Measurements from ENCODE around the gene TP53. TPM values are rescaled to one million over a fixed set of nuclear protein-coding genes. Genes with fewer than 3 reads are reported as not detected.

The TP53 gene
- total and polyA plus RNA-seq, 8 donors: 50.9 to 90.4 (median 80.6) TPM

GRCh38 chr17:7688808-7689316, 1.6 kb upstream of the TP53 start:
- DNase-seq: no peak
- Histone ChIP-seq H3K36me3 (peaks cover 0 to 29% of the 10 kb centered on the region in 2 donors), H3K9me3 (no peaks in the 10 kb centered on the region), H3K27ac (peak overlapping the region in 1 of 2 donors; percentile 98), H3K4me3 (peak overlapping the region; percentile 53 to 96), H3K4me1 (peaks cover 19 to 32% of the 10 kb centered on the region in 2 donors), H3K27me3 (no peaks in the 10 kb centered on the region)
- no peak for TF ChIP-seq CTCF (IDR thresholded peaks at IDR 0.05)
- intact Hi-C loops (cut with DNase I): loop anchor here in 1 of 2 donors (10.0 kb wide), 1 partner anchor 54 kb away; the partner anchor contains the start of gene SHBG
- no peak for ATAC-seq

- DNase-seq: peak; percentile 96 to 99 (median 97)
- TF ChIP-seq CTCF (IDR thresholded peaks at IDR 0.05): peak; percentile 97 to 99
- Histone ChIP-seq H3K4me3 (peak within 1 kb of the TSS; percentile 94 to 96), H3K4me1 (peaks cover 19 to 32% of the 10 kb centered on the region in 2 donors), H3K36me3 (peaks cover 0 to 23% of the 10 kb centered on the region in 2 donors), H3K27me3 (no peaks in the 10 kb centered on the region), H3K9me3 (no peaks in the 10 kb centered on the region), H3K27ac (peak within 1 kb of the TSS; percentile 97 to 98)
- intact Hi-C loops (cut with DNase I): loop anchor here in 1 of 2 donors (10.0 kb wide), 1 partner anchor 53 kb away; the partner anchor contains the start of gene SHBG
- ATAC-seq: peak; percentile 92
Observed at GRCh38 chr17:7687908-7688807, 868 bp upstream of the TP53 start, which contains the start of gene WRAP53. WRAP53 (plus strand) TSS chr17:7688477; CDS start chr17:7688649, 172 bp downstream.

- Histone ChIP-seq H3K9me3 (no peaks in the 10 kb centered on the region), H3K4me1 (peaks cover 19 to 32% of the 10 kb centered on the region in 2 donors), H3K36me3 (peaks cover 0 to 13% of the 10 kb centered on the region in 2 donors), H3K27ac (peak overlapping the region; percentile 97 to 98), H3K4me3 (peak overlapping the region; percentile 94 to 96), H3K27me3 (no peaks in the 10 kb centered on the region)
- TF ChIP-seq CTCF (IDR thresholded peaks at IDR 0.05): no peak
- ATAC-seq (peak; percentile 60), DNase-seq (peak; percentile 79 to 98 (median 87))
- intact Hi-C loops (cut with DNase I): loop anchor here in 1 of 2 donors (10.0 kb wide), 1 partner anchor 52 kb away; the partner anchor contains the start of gene SHBG
Observed at GRCh38 chr17:7686222-7687071, 843 bp downstream of the TP53 start.

GRCh38 chr17:7685533-7686221, 1.6 kb downstream of the TP53 start:
- Histone ChIP-seq H3K9me3 (no peaks in the 10 kb centered on the region), H3K36me3 (peaks cover 0 to 7% of the 10 kb centered on the region in 2 donors), H3K27ac (peak overlapping the region; percentile 97 to 98), H3K4me1 (peaks cover 19 to 32% of the 10 kb centered on the region in 2 donors), H3K4me3 (peak overlapping the region; percentile 94 to 96), H3K27me3 (no peaks in the 10 kb centered on the region)
- peak; percentile 79 for ATAC-seq
- intact Hi-C loops (cut with DNase I): loop anchor here in 1 of 2 donors (10.0 kb wide), 1 partner anchor 51 kb away; the partner anchor contains the start of gene SHBG
- no peak for TF ChIP-seq CTCF (IDR thresholded peaks at IDR 0.05)
- DNase-seq: peak; percentile 95 to 97 (median 96)

Data from left lung (tissue), 10 donors.